SKM-1 treated with dmso at 0.1 percent for 144 hours (cell line): ENCODE data around the gene ARMC12.
"Not testable (repeated sequence)": the region's sequence is repeated elsewhere in the genome, so short reads cannot be mapped to it uniquely, and the experiment has no call there.

ENCODE experiments used
- DNase-seq: peaks from one replicate; lab custom pipeline; 2025; ENCODE audit not compliant: unreplicated experiment; lab: John Stamatoyannopoulos, UW

ARMC12 gene, protein sequence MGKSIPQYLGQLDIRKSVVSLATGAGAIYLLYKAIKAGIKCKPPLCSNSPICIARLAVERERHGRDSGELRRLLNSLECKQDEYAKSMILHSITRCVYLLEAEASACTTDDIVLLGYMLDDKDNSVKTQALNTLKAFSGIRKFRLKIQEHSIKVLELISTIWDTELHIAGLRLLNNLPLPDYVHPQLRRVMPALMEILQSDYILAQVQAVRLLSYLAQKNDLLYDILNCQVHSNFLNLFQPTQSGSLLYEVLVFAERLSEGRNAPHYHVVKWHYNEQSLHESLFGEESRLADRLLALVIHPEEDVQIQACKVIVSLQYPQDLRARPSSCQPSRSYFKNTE

DNA sequence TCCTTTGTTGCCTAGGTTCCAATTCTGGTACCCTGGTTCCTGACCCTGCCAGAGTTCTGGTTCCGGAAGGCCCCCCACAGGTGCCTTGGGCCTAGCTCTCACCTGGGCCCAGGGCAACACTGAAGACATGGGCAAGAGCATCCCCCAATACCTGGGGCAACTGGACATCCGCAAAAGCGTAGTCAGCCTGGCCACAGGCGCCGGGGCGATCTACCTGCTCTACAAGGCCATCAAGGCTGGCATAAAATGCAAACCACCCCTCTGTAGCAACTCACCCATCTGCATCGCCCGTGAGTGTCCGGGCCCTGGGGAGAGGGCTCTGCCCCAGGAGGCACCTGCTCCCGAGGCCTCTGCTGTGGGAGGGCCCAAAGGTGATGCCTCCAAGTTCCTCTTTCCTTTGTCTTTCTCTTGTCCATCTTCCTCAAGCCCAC is at the start of gene ARMC12:
ARMC12 (plus strand) TSS at position 51 of the 431 bp plus-strand sequence; CDS start at position 128, 77 bp downstream.
- no peak for DNase-seq

DNA sequence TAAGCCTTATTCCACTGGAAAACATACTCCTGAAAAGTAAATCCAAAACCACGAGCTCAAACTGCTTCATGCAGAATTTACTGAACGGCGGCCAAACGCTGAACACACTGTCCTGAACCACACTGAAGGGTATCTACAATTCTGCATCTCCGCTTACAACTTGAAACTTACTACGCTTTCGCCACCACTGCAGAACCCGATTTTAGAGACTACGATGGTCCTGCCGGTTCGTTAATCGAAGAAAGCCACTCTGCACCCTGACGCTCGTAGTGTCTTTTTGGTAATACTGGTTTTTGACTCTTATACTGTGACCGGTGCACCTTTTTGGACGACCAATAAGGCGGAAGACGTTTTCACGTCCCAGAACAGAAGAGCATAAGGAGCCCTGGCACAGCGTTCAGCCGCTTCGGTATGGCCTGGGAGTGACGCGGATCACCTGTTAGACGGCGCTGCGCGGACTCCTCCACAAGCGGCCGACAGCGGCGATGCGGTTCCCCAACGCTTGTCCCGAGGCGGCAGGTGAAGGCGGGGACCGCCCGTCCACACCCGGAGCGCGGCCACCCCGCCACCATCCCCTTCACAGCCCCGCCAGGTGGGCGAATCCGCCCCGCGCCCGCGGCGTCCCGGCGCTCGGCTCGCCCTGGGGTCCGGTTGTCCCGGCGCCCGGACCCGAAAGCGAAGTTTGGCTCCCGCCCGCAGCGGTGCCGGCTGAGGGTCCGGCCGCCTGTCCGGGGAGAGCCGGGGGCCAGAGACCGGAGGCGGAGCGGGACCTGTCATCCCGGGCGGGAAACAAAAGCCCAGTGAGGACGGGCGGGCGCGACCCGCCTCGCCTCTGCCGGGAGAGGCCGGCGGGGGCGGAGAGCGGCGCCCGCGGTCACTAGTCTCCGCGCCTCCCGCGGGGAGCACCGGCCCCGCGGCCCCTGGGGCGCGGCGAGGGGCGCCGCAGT is 48.9 kb upstream of the ARMC12 start:
- DNase-seq, result peak; percentile 39

DNA sequence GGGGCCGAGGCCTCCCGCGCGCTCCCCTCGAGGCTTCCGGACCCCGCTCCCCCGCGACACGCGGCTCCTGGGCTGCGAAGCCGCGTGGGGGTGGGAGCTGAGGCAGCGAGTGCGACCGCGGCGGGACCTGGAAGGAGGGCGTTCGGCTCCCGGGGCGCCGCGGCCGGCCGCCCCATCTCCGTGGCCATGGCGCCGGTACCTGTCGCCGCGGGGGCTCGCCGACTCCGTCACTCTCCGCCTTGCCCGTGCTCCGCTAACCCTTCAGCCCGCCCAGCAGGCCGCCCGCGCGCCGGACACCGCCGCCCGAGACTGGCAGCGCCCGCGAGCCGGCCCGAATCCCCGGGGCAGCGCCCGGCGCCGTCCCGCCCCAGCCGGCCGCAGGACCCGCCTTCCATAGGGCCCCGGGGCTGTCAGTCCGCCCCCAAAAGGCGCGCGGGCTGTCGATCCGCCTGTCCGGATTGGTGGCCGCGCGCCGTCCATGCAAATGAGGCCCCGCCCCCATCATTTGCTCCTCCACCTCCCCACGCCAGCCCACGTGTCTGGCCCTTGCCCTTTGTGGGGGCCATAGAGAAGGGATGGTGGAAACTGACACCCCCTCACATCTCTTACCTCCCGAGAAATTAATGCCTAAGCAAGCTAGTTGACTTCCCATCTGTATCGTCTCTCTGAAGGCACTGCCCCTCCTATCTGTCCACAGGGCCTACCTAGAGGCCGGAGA is 48.1 kb upstream of the ARMC12 start, which contains the start of gene FKBP5:
FKBP5 (minus strand) TSS at position 311 of the 718 bp plus-strand sequence. CDS start 46,091 bp downstream, outside the sequence.
- DNase-seq, result peak; percentile 85

DNA sequence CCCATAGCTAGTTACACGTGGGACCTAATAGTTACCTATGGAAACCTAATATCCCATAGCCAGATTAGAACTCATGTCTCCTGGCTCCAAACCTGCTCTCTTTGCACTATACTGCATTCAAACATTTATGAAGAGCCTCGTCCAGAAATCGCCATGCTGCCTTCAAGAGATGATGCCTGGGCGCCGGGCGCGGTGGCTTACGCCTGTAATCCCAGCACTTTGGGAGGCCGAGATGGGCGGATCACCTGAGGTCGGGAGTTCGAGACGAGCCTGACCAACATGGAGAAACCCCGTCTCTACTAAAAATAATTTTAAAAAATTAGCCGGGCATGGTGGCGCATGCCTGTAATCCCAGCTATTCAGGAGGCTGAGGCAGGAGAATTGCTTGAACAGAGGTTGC is 46.8 kb upstream of the ARMC12 start:
- DNase-seq, result not testable (repeated sequence)

DNA sequence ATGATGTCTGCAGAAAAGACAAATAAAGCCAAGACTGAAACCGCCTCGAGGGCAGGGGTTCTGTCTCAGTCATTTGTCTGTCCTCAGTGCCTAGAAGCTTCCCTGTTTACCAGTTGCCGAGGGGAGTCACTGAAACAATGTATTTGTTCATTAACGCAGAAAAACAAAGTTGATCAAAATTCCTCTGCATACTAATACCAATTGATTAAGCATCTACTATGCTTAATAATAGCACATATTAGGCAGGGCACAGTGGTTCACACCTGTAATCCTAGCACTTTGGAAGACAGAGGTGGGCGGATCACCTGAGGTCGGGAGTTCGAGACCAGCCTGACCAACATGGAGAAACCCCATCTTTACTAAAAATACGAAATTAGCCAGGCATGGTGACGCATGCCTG is 46.3 kb upstream of the ARMC12 start:
- no peak for DNase-seq

DNA sequence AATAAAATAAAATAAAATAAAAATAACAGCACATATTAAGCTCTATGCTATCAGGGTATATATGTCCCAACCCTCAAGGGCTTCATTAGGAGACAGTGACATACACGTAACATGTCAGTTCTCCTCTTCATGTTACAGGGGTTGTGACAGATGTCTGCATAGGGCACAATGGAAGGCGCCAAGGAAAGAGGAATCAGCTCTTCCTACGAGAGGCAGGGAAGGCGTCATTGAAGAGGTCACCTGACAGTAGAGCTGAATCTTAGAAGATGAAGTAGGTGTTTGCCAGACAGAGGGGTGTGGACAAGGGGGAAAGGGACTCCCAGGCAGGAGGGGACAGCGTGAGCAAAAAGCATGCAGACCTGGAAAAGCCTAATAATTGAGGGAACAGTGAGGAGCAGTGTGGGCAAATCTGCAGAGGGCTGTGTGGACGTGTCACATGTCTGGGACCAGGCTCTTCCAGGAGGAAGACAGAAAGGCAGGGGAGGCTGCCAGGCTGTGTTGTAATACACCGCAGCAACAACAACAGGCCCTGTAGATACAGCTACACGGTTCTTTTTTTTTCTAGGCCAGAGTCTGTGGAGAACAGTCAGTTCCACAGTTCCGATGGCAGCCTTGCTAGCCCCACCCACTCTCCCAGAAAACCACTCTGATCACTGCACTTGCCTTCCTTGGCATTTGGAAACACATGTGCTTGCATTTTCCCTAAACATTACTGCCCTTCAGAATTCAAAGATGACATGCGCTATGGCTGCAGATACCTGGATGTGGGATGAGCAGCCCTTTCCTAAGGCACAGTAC is 45.6 kb upstream of the ARMC12 start:
- DNase-seq, result peak; percentile 76

DNA sequence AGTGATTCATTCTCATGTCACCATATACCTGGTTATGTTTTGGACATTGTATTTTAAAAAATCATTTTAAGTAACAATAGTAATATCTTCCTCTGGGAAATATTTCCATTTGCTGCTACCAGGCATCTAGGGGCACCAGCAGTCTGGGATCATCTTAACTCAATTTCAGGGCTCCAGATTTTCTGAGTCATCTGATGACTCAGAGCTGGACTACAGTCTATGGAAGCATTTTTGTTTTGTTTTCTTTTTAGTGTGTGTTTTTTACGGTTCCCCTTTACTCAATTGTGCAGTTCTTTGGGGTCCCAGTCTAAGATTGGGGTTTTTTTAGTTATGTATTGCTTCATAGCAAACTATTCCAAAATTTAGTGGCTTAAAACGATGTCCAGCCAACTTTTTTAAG is 42.4 kb upstream of the ARMC12 start:
- DNase-seq, result no peak

DNA sequence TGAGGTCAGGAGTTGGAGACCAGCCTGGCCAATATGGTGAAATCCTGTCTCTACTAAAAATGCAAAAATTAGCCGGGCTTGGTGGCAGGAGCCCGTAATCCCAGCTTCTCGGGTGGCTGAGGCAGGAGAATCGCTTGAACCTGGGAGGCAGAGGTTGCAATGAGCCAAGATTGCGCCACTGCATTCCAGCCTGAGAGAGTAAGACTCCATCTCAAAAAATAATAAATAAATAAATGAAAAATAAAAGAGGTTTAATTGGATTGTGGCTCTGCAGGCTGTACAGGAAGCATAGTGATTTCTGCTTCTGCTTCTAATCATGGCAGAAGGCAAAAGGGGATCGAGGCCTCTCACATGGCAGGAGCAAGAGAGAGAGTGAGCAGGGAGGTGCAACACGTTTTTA is 38.4 kb upstream of the ARMC12 start:
- not testable (repeated sequence) for DNase-seq

DNA sequence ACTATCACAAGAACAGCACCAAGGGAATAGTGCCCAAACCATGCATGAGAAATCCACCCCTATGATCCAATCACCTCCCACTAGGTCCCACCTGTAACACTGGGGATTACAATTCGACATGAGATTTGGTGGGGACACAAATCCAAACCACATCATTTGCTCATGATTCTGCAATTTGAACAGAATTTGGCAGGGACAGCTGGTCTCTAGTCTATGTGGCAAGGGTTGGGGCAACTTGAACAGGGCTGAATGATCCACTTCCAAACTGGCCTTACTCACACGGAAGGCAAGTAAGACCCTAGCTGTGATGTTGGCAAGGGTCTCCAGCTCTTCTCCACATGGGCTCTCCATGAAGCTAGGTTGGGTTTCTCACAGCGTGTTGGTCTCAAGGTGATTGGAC is 38.0 kb upstream of the ARMC12 start:
- no peak for DNase-seq

DNA sequence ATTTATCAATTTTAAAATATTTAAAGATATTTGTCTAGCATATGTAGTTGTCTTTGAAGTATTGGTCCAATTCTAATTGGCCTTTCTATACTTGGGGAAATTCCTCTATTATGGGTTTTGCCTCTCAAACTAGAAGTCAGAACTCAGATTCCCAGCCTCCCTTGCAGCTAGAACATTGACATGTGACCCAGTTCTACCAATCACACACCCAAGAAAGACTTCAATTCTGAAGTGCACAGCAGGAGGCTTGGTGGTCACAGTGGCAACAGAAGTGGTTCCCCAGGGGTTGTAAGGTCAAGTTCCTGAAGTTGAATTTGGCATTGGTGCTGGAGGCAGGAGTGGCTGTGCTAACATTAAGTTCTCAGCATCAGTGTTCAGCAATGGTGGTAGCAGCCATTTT is 33.3 kb upstream of the ARMC12 start:
- no peak for DNase-seq

DNA sequence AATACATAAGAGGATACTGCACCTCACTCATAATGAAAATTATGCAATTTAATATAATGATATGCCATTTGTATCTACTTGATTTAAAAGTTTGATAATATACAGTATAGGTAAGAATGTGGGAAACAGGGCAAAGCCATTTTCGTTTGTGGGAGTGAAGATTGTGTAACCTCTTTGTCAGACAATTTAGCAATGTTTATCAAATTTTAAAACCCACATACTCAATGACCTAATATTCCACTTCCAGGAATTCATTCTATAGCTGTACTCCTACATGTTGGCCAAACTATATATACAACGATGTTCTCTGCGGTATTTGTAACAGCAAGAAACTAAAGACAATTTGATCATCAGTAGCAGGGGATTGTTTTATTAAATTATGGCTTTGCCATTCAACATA is 30.4 kb upstream of the ARMC12 start:
- peak; percentile 29 for DNase-seq

DNA sequence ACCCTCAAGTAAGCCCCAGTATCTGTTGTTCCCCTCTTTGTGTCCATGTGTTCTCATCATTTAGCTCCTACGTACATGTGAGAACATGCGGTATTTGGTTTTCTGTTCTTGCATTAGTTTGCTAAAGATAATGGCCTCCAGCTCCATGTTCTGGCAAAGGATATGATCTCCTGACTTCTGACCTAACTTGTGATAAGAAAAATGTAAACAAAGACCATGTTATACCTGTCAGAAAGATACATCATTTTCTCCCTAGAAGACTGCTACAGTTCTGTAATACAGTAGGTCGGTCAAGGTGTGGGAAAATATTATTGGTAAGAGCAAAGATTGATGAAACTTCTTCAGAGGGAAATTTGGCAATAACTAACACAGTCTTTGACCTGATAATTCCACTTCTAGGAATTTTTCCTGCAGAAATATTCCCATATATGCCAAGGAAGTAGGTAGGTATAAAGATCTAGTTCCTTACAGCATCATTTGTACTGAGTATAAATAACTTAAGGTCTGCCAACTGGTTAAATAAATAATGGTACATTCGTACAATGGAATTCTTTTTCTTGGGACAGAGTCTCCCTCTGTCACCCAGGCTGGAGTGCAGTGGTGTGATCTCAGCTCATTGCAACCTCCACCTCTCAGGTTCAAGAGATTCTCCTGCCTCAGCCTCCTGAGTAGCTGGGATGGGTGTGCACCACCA is 29.0 kb upstream of the ARMC12 start:
- DNase-seq, result no peak

DNA sequence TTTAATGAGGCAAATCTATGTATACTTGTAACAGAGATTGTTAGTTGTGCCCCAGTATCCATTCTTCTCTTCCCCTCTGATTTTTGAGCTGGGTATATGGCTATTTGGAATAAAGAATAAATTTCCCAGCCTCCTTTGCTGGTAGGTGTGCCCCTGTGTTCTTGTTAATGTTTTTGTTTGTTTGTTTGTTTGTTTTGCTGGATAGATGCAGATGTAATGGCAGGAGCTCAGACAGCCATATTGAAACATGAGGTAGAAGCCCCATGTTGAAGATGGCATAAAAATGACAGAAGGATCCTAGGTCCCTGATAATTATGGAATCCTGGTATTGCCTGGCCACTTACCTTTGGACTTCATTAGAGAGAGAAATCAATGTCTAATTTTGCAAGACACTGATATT is 28.2 kb upstream of the ARMC12 start:
- DNase-seq, result no peak

DNA sequence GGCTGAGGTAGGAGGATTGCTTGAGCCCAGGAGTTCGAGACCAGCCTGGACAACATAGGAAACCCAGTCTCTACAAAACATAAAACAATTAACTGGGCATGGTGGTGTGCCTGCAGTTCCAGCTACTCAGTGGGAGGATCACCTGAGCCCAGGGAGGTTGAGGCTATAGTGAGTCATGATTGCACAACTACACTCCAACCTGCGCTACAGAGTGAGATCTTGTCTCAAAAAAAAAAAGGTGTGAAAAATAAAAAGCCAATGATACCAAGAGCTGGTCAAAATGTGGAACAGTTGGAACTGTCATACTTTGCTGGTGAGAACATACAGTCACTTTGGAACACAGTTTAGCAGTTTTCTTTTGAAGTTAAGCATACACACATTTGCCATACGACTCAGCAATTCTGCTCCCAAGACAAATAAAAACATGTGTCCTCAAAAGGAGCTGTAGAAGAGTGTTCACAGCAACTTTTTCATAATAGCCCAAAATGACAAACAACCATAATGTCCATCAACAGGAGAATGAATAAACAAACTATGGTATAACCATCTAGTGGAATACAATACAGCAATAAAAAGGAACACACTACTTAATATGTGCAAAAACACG is 26.5 kb upstream of the ARMC12 start:
- DNase-seq, result no peak

DNA sequence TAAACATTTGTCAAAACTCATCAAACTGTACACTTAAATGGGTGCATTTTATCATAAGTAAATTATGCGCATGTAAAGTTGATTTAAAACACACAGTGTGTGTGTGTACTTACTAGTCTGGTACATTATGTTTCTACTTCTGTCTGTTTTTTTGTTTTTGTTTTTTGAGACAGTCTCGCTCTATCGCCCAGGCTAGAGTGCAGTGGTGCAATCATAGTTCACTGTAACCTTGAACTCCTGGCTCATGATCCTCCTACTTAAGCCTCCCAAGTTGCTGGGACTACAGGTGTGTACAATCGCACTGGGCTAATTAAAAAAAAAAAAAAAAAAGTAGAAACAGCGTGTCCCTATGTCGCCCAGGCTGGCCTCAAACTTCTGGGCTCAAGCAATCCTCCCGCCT is 25.1 kb upstream of the ARMC12 start:
- DNase-seq, result no peak

DNA sequence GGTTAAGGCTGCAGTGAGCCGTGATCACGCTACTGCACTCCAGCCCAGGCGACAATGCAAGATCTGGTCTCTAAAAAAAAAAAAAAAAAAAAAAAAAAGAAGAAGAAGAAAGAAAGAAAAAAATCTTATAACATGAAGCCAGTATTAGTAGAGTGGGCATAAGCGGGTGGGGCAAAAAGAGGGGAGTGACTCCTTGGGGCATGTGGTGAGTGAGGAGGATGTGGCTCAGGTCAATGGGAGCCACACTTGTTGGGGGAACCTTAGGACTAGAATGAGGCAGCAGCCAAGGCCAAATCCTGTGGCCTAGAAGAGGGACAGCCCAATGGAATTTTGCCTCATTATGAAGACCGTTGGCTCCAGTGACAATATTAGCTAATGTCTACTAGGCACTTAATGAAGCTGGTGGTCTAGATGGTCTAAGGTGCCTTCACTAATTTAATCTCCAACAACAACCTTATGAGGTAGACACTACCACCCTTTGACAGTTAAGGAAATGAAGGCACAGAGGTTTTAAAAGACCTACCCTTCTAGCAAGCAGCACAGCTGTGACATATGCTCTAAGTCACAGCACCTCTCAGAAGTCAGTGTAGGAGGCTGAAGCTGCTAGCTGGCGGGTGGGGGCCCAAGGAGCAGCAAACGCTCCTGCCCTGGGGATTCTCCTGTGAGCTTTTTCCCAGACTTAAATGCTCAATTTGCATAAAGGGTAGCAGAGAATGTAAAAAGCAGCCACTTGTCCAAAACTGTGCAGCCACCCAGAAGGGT is 23.6 kb upstream of the ARMC12 start:
- DNase-seq, result no peak

DNA sequence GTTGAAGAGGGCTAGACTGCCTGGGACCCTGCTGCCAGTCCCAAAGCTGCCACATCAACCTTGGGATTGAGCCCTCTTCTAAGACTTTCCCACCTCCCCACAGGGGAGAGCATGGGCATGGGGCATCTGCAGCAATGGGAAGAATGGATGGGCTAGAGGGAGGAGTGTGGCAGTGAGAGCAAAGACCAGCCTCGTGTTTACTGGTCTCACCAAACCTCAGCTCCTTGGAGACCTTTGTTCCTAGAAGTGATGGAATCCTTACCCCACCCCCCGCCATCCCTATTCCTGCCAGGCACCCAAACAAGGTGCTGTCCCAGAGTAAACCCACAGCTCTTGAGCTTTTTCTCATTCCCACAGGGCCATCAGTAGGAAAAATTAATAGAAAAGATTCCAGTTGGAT is 20.0 kb upstream of the ARMC12 start:
- no peak for DNase-seq

DNA sequence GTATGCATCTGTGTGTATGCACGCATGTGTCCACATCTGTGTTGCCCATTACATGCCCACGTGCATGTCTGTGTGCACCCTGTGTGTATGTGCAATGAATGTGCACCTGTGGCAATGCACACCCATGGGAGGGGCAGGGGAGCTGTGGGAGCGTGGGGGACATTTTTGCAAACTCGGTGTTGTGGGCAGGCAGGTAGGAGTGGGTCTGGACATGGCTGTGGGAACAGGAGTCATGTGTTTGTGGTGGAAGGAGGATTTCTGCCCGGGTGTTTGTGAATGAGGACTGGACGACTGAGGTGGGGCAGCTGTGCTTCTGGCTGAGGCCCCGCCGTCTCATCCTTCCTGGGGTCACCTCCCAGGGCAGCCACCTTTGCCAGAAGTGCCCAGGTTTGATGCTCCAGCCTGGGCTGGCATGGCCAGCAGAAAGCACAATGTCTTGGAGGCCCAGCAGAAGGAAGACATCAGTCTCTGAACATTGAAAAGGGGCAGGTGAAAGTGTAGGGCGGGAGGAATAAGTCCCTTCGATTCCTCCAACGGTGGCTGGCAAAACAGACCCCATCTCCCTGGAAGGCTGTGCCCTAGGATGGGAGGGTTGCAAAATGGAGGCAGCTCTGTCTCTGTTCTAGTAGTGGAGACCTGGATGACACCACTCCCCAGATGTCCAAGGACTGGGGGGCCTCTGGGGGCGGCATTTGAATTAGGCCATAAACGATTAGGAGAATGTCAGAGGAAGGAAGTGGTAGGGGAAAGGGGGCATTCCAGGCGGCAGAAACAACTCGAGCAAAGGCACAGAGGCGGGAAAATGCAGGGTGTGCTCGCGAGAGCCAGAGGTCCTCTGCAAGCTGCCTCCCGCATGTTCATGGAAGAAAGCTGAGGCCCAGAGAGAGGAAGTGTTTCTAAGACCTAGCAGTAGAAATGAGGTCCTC is 19.1 kb upstream of the ARMC12 start:
- no peak for DNase-seq
